BJ (cell line): ENCODE measurements around the gene CISD2. TPM values are rescaled to one million over a fixed set of nuclear protein-coding genes. Genes with fewer than 3 reads are reported as not detected.

Experiments used
- CTCF ChIA-PET: fragments of 350-600 bp; formaldehyde crosslinking; extraction: SDS; loops from one replicate; lab custom pipeline; 2021; ENCODE audit warnings: antibody characterized with exemption, inconsistent platforms; lab: Yijun Ruan, JAX
- POLR2A ChIA-PET: fragments of 300-600 bp; sonication (Branson Sonifier 250); formaldehyde crosslinking; extraction: SDS; loops from one replicate; lab custom pipeline; 2021; ENCODE audit warnings: antibody characterized with exemption; lab: Charles Lee
- DNase-seq: peaks from one replicate; pipeline ENCODE4 v3.0.0-alpha.2; 2011; ENCODE audit warnings: low read depth
- H3K27me3 ChIP-seq: 2 replicates; pipeline ENCODE4 v1.6.0; 2011; ENCODE audit warnings: low read length; ENCODE audit not compliant: control insufficient read depth, insufficient read depth
- H3K36me3 ChIP-seq: 2 replicates; pipeline ENCODE4 v1.5.1; 2011; ENCODE audit warnings: low read length; ENCODE audit not compliant: control insufficient read depth, insufficient read depth
- H3K4me3 ChIP-seq: 2 replicates; pipeline ENCODE4 v1.5.1; 2011; ENCODE audit warnings: low read depth, mild to moderate bottlenecking, control low read depth, low read length
- CTCF ChIP-seq: IDR thresholded peaks from 2 replicates; pipeline ENCODE4 v1.5.1; 2011; ENCODE audit warnings: low read depth, mild to moderate bottlenecking, control low read depth, inconsistent platforms, low read length, moderate library complexity; ENCODE audit not compliant: insufficient read depth
- polyA plus RNA-seq: library from polyadenylated mRNA; depleted of rRNA; stranded (reverse); fragments of >200 nt; gene quantifications from 2 replicates; pipeline ENCODE4 v1.2.3, GENCODE V29; 2011

CISD2 gene
- polyA plus RNA-seq, 1 experiment, result 23.0 TPM

- CTCF ChIA-PET, result no interaction called here
- no peak for DNase-seq
- POLR2A ChIA-PET, result no interaction called here
- H3K36me3 ChIP-seq, result no peaks in the 10 kb centered on the region
- no peak overlapping the region for H3K4me3 ChIP-seq
- H3K27me3 ChIP-seq, result no peaks in the 10 kb centered on the region
- TF ChIP-seq CTCF, result no peak
Measured at GRCh38 chr4:102849579-102850104, 19.1 kb upstream of the CISD2 start.

- POLR2A ChIA-PET, result no interaction called here
- no peaks in the 10 kb centered on the region for H3K36me3 ChIP-seq
- CTCF ChIA-PET, result no interaction called here
- no peak for TF ChIP-seq CTCF
- no peak for DNase-seq
- no peak overlapping the region for H3K4me3 ChIP-seq
- no peaks in the 10 kb centered on the region for H3K27me3 ChIP-seq
Measured at GRCh38 chr4:102850370-102850769, 18.4 kb upstream of the CISD2 start.

GRCh38 chr4:102858828-102859464, 9.8 kb upstream of the CISD2 start:
- TF ChIP-seq CTCF, result no peak
- CTCF ChIA-PET, result no interaction called here
- no peak for DNase-seq
- POLR2A ChIA-PET, result no interaction called here
- Histone ChIP-seq H3K4me3 (no peak overlapping the region), H3K27me3 (no peaks in the 10 kb centered on the region), H3K36me3 (no peaks in the 10 kb centered on the region)

- CTCF ChIA-PET, result no interaction called here
- POLR2A ChIA-PET, result no interaction called here
- TF ChIP-seq CTCF, result no peak
Measured at GRCh38 chr4:102860611-102861324, 8.0 kb upstream of the CISD2 start.

GRCh38 chr4:102862016-102862415, 6.8 kb upstream of the CISD2 start:
- Histone ChIP-seq H3K4me3 (no peak overlapping the region), H3K27me3 (no peaks in the 10 kb centered on the region), H3K36me3 (no peaks in the 10 kb centered on the region)
- CTCF ChIA-PET, result no interaction called here
- TF ChIP-seq CTCF, result no peak
- POLR2A ChIA-PET, result no interaction called here
- DNase-seq, result no peak

More at GRCh38 chr4:102860611-102861324, 8.0 kb upstream of the CISD2 start:
- Histone ChIP-seq H3K36me3 (no peaks in the 10 kb centered on the region), H3K27me3 (no peaks in the 10 kb centered on the region), H3K4me3 (no peak overlapping the region)
- no peak for DNase-seq
